Endodermal cell (in vitro differentiated cells): ENCODE measurements around the gene DYNLL2. TPM values are rescaled to one million over a fixed set of nuclear protein-coding genes. Genes with fewer than 3 reads are reported as not detected.
"Not testable (repeated sequence)": the region's sequence is repeated elsewhere in the genome, so short reads cannot be mapped to it uniquely, and the experiment has no call there.

ENCODE experiments used
- DNase-seq: peaks from one replicate; pipeline ENCODE4 v3.0.0-alpha.2; 2017
- H3K27ac ChIP-seq: 2 replicates; pipeline ENCODE4 v1.5.1; 2013; ENCODE audit warnings: mild to moderate bottlenecking, low read depth, low read length, moderate library complexity
- H3K27me3 ChIP-seq: 2 replicates; pipeline ENCODE4 v1.6.1; 2013; ENCODE audit warnings: mild to moderate bottlenecking, low read length, moderate library complexity; ENCODE audit not compliant: insufficient read depth, control insufficient read depth, poor library complexity, severe bottlenecking
- H3K36me3 ChIP-seq: 2 replicates; pipeline ENCODE4 v1.7.0; 2013; ENCODE audit warnings: mild to moderate bottlenecking, low read length, moderate library complexity; ENCODE audit not compliant: control insufficient read depth, insufficient read depth
- H3K4me1 ChIP-seq: one replicate; pipeline ENCODE4 v1.7.0; 2013; ENCODE audit warnings: low read length; ENCODE audit not compliant: control insufficient read depth, insufficient read depth
- H3K4me3 ChIP-seq: 2 replicates; pipeline ENCODE4 v1.5.1; 2013; ENCODE audit warnings: mild to moderate bottlenecking, low read length, moderate library complexity
- H3K9ac ChIP-seq: 2 replicates; pipeline ENCODE4 v1.6.1; 2013; ENCODE audit warnings: mild to moderate bottlenecking, low read length, moderate library complexity; ENCODE audit not compliant: poor library complexity, severe bottlenecking; ENCODE audit errors: extremely low read depth
- H3K9me3 ChIP-seq: 2 replicates; pipeline ENCODE4 v1.6.1; 2013; ENCODE audit warnings: mild to moderate bottlenecking, low read length, moderate library complexity; ENCODE audit not compliant: control insufficient read depth
- H3K27ac Mint-ChIP-seq: 2 replicates; pipeline ENCODE4 v1.8.0; 2020; ENCODE audit warnings: mixed read lengths
- H3K27me3 Mint-ChIP-seq: 2 replicates; pipeline ENCODE4 v1.8.0; 2021; ENCODE audit warnings: mild to moderate bottlenecking, mixed read lengths; ENCODE audit not compliant: insufficient read depth
- H3K36me3 Mint-ChIP-seq: 2 replicates; pipeline ENCODE4 v1.8.0; 2020; ENCODE audit warnings: low read depth, mixed read lengths
- H3K4me1 Mint-ChIP-seq: 2 replicates; pipeline ENCODE4 v1.8.0; 2020; ENCODE audit warnings: mixed read lengths
- H3K4me3 Mint-ChIP-seq: 2 replicates; pipeline ENCODE4 v1.8.0; 2020; ENCODE audit warnings: mild to moderate bottlenecking, moderate library complexity, mixed read lengths
- H3K9me3 Mint-ChIP-seq: 2 replicates; pipeline ENCODE4 v1.8.0; 2020; ENCODE audit warnings: mild to moderate bottlenecking, mixed read lengths
- WGBS, 2 experiments: methylation state at CpG; one replicate each; pipeline versions ENCODE4 v1.1.5 to v1.1.7; 2013; ENCODE audit warnings: missing lambda C conversion rate in 2 of 2, mixed read lengths in 1 of 2; ENCODE audit not compliant: insufficient coverage in 1 of 2, insufficient read length in 1 of 2; 5-methylcytosine and 5-hydroxymethylcytosine counted together
- total RNA-seq, 2 donors: library from RNA; stranded (reverse); fragmentation: NEBNext Ultra II Directional in 1 of 2; extraction: Animal tissue kit (Norgen Biotek cat#: 25700) in 1 of 2; gene quantifications; 2 replicates in 1 of 2; 3 replicates in 1 of 2; pipeline ENCODE4 v1.2.1, GENCODE V29; 2021
- TF ChIP-seq, protein P1 (sequence below): fragments of 200-600 bp; sonication (generic); conservative IDR thresholded peaks from 2 replicates; pipeline ENCODE4 v1.5.0; 2021; ENCODE audit warnings: antibody characterized with exemption, mild to moderate bottlenecking

Gene DYNLL2
- total RNA-seq, 2 donors from 2014 or later, result 47.9 to 69.3 TPM

DNA sequence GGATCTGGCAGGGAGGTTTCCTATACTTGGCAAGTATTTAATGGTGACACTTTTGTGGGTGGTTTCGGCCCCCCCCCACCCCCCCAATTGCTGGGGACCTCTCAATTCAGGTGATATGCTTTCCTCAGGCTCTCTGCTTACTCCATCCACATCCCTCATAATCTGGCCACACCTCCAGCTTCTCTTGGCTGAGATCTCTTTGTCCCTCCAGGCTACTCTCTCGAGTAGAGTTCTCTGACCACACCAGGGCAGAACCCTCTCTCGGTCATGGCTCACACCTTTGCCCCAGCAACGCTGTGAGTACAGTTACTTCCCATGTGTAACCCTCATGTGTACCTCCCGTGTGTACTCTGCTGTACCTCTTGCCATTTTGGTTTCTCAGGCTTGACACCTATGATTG lies 42.1 kb upstream of the DYNLL2 start:
- Mint-ChIP-seq H3K27me3 (peaks cover 11% of the 10 kb centered on the region), H3K4me3 (no peak overlapping the region), H3K27ac (no peak overlapping the region), H3K4me1 (peaks cover 11% of the 10 kb centered on the region), H3K36me3 (no peaks in the 10 kb centered on the region), H3K9me3 (no peaks in the 10 kb centered on the region)
- Histone ChIP-seq H3K27me3 (peaks cover 11% of the 10 kb centered on the region), H3K36me3 (no peaks in the 10 kb centered on the region), H3K9ac (no peak overlapping the region), H3K4me3 (no peak overlapping the region), H3K27ac (no peak overlapping the region), H3K9me3 (no peaks in the 10 kb centered on the region), H3K4me1 (no peaks in the 10 kb centered on the region)
- TF ChIP-seq, protein P1, sequence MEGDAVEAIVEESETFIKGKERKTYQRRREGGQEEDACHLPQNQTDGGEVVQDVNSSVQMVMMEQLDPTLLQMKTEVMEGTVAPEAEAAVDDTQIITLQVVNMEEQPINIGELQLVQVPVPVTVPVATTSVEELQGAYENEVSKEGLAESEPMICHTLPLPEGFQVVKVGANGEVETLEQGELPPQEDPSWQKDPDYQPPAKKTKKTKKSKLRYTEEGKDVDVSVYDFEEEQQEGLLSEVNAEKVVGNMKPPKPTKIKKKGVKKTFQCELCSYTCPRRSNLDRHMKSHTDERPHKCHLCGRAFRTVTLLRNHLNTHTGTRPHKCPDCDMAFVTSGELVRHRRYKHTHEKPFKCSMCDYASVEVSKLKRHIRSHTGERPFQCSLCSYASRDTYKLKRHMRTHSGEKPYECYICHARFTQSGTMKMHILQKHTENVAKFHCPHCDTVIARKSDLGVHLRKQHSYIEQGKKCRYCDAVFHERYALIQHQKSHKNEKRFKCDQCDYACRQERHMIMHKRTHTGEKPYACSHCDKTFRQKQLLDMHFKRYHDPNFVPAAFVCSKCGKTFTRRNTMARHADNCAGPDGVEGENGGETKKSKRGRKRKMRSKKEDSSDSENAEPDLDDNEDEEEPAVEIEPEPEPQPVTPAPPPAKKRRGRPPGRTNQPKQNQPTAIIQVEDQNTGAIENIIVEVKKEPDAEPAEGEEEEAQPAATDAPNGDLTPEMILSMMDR, result no peak
- no peak for DNase-seq
- WGBS, 2 experiments, result 85 to 87% methylated on average over 3 to 4 of the region's 5 CpGs

DNA sequence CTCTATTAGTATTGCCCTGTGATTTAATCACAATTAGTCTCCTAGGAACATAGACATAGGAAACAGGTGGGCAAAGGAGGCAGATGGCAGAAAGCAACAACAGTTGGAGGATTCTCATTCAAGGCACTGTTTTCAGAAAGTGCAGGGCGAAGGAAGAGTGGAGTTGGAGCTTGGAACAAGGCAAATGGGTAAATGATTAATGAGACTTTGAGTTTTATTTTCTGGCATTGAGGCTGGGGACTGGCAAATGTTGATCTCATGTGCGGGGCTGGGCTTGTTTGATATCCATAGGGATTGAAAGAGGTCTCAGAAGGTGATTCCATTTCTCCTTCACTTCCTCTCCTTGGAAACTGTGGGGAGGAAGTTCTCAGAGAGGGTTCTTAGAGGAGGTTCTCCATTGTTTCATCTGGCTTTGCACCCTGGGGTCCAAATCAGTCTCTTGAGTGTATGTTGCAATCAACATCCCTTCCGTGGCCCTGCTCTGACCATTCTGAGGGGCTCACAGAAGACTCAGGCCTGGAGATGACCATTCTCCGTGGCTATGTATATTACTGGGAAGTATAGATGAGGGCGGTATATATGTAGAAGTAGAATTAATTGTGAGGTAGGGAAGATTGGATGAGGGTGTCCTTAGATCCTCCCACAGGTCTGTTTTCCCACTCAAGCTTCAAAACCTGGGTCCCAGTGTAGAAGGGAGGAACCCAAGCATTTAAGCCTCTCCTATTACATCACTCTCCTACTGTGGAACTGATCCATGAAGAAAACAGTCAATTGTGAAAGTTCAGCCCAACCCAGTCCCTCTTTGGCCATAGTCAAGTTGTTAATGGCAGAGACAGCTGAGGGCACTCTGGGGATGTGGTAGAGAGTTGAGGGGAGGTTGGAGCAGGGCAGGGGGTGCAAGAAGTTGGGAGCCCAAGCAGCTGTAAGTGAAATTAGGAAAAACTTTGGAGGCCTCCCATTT lies 39.7 kb upstream of the DYNLL2 start:
- Histone ChIP-seq H3K36me3 (no peaks in the 10 kb centered on the region), H3K9me3 (no peaks in the 10 kb centered on the region), H3K4me1 (no peaks in the 10 kb centered on the region), H3K4me3 (no peak overlapping the region), H3K9ac (no peak overlapping the region), H3K27ac (no peak overlapping the region), H3K27me3 (peaks cover 10% of the 10 kb centered on the region)
- no peak for DNase-seq
- peaks cover 26% of the 10 kb centered on the region for H3K4me1 Mint-ChIP-seq
- no peaks in the 10 kb centered on the region for H3K36me3 Mint-ChIP-seq
- TF ChIP-seq, protein P1, result no peak
- no peaks in the 10 kb centered on the region for H3K9me3 Mint-ChIP-seq
- H3K27me3 Mint-ChIP-seq, result peaks cover 8% of the 10 kb centered on the region
- 94 to 95% methylated on average over 3 to 5 of the region's 5 CpGs for WGBS, 2 experiments
- H3K27ac Mint-ChIP-seq, result no peak overlapping the region
- no peak overlapping the region for H3K4me3 Mint-ChIP-seq

DNA sequence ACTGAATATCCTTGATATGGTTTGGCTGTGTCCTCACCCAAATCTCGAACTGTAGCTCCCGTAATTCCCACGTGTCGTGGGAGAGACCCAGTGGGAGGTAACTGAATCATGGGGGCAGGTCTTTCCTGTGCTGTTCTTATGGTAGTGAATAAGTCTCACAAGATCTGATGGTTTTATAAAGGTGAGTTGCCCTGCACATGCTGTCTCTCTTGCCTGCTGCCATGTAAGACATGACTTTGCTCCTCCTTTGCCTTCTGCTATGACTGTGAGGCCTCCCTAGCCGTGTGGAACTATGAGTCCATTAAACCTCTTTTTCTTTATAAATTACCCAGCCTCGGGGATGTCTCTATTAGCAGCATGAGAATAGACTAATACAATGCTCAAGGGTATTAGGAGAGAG lies 39.0 kb upstream of the DYNLL2 start:
- H3K36me3 Mint-ChIP-seq, H3K9me3 Mint-ChIP-seq, H3K27me3 Mint-ChIP-seq: not testable (repeated sequence)

More for the DNA sequence above, 39.0 kb upstream of the DYNLL2 start:
- peaks cover 26% of the 10 kb centered on the region for H3K4me1 Mint-ChIP-seq
- not testable (repeated sequence) for H3K9me3 ChIP-seq, H3K27ac ChIP-seq, H3K9ac ChIP-seq, H3K4me1 ChIP-seq, H3K4me3 Mint-ChIP-seq, H3K27me3 ChIP-seq, H3K4me3 ChIP-seq, H3K36me3 ChIP-seq, DNase-seq, H3K27ac Mint-ChIP-seq
- 94 to 97% methylated on average over 5 to 6 of the region's 6 CpGs for WGBS, 2 experiments
